HEK293 (cell line): Measurements from ENCODE around the gene UFC1.

Source experiments
- GLIS2 ChIP-seq: fragments of 450-650 bp; formaldehyde crosslinking; IDR thresholded peaks from 2 replicates; pipeline ENCODE4 v1.5.1; 2016; ENCODE audit warnings: missing biosample characterization, missing genetic modification characterization
- HOXA7 ChIP-seq: sonication (generic); formaldehyde crosslinking; IDR thresholded peaks from 2 replicates; pipeline ENCODE4 v1.8.1; 2022; ENCODE audit warnings: missing genetic modification reagents, borderline replicate concordance
- HOXC10 ChIP-seq: sonication (generic); formaldehyde crosslinking; IDR thresholded peaks from 2 replicates; pipeline ENCODE4 v1.8.1; 2023; ENCODE audit warnings: mild to moderate bottlenecking, missing genetic modification reagents
- TCF7L2 ChIP-seq: IDR thresholded peaks from 2 replicates; pipeline ENCODE4 v1.6.1; 2011; ENCODE audit warnings: low read depth, mild to moderate bottlenecking, inconsistent platforms, low read length, moderate library complexity, borderline replicate concordance
- ZBTB48 ChIP-seq: fragments of 450-650 bp; formaldehyde crosslinking; IDR thresholded peaks from 2 replicates; pipeline ENCODE4 v1.5.1; 2016; ENCODE audit warnings: missing biosample characterization, missing genetic modification characterization
- ZFP69B ChIP-seq: fragments of 450-650 bp; formaldehyde crosslinking; IDR thresholded peaks from 2 replicates; pipeline ENCODE4 v1.5.1; 2016; ENCODE audit warnings: missing biosample characterization, missing genetic modification characterization
- ZNF19 ChIP-seq: fragments of 450-650 bp; formaldehyde crosslinking; IDR thresholded peaks from 2 replicates; pipeline ENCODE4; 2016; ENCODE audit warnings: missing biosample characterization, missing genetic modification characterization, low read depth
- ZNF23 ChIP-seq: fragments of 450-650 bp; formaldehyde crosslinking; IDR thresholded peaks from 2 replicates; pipeline ENCODE4 v1.5.1; 2016; ENCODE audit warnings: missing biosample characterization, missing genetic modification characterization, borderline replicate concordance
- ZNF266 ChIP-seq: fragments of 450-650 bp; formaldehyde crosslinking; IDR thresholded peaks from 2 replicates; pipeline ENCODE4 v1.5.1; 2016; ENCODE audit warnings: missing biosample characterization, missing genetic modification characterization, low read depth
- ZNF311 ChIP-seq: fragments of 450-650 bp; formaldehyde crosslinking; IDR thresholded peaks from 2 replicates; pipeline ENCODE4 v1.5.1; 2017; ENCODE audit warnings: missing biosample characterization, missing genetic modification characterization, borderline replicate concordance
- ZNF366 ChIP-seq: fragments of 450-650 bp; formaldehyde crosslinking; conservative IDR thresholded peaks from 2 replicates; pipeline ENCODE4 v1.5.1; 2016; ENCODE audit warnings: missing biosample characterization, missing genetic modification characterization
- ZNF37A ChIP-seq: fragments of 450-650 bp; IDR thresholded peaks from 2 replicates; pipeline ENCODE4 v1.5.1; 2018; ENCODE audit warnings: missing biosample characterization, missing genetic modification characterization
- ZNF544 ChIP-seq: fragments of 450-650 bp; formaldehyde crosslinking; IDR thresholded peaks from 2 replicates; pipeline ENCODE4 v1.5.0; 2017; ENCODE audit warnings: missing biosample characterization, missing genetic modification characterization
- ZNF571 ChIP-seq: fragments of 450-650 bp; formaldehyde crosslinking; IDR thresholded peaks from 2 replicates; pipeline ENCODE4 v1.5.0; 2017; ENCODE audit warnings: missing biosample characterization, missing genetic modification characterization
- ZNF664 ChIP-seq: fragments of 450-650 bp; formaldehyde crosslinking; IDR thresholded peaks from 2 replicates; pipeline ENCODE4 v1.5.1; 2016; ENCODE audit warnings: missing biosample characterization, missing genetic modification characterization
- ZNF677 ChIP-seq: fragments of 450-650 bp; IDR thresholded peaks from 2 replicates; pipeline ENCODE4 v1.5.0; 2018; ENCODE audit warnings: missing biosample characterization, mild to moderate bottlenecking, missing genetic modification characterization, moderate library complexity
- ZNF701 ChIP-seq: fragments of 450-650 bp; formaldehyde crosslinking; IDR thresholded peaks from 2 replicates; pipeline ENCODE4 v1.5.1; 2016; ENCODE audit warnings: missing biosample characterization, missing genetic modification characterization
- ZNF785 ChIP-seq: fragments of 450-650 bp; formaldehyde crosslinking; IDR thresholded peaks from 2 replicates; pipeline ENCODE4 v1.5.1; 2016; ENCODE audit warnings: missing biosample characterization, missing genetic modification characterization
- ZXDB ChIP-seq: fragments of 450-650 bp; formaldehyde crosslinking; IDR thresholded peaks from 2 replicates; pipeline ENCODE4 v1.5.1; 2016; ENCODE audit warnings: missing biosample characterization, missing genetic modification characterization
- TF ChIP-seq, protein P1 (sequence below): fragments of 450-650 bp; formaldehyde crosslinking; IDR thresholded peaks from 2 replicates; pipeline ENCODE4 v1.5.1; 2017; ENCODE audit warnings: missing biosample characterization, mild to moderate bottlenecking, missing genetic modification characterization, moderate library complexity
- TF ChIP-seq, protein P2 (sequence below): fragments of 450-650 bp; formaldehyde crosslinking; IDR thresholded peaks from 2 replicates; pipeline ENCODE4 v1.5.1; 2016; ENCODE audit warnings: missing biosample characterization, missing genetic modification characterization
- TF ChIP-seq, protein P3 (sequence below): fragments of 450-650 bp; formaldehyde crosslinking; IDR thresholded peaks from 2 replicates; pipeline ENCODE4 v1.5.0; 2017; ENCODE audit warnings: missing biosample characterization, missing genetic modification characterization, borderline replicate concordance
- TF ChIP-seq, protein P4 (sequence below): fragments of 450-650 bp; formaldehyde crosslinking; IDR thresholded peaks from 2 replicates; pipeline ENCODE4 v1.5.1; 2016; ENCODE audit warnings: missing biosample characterization, missing genetic modification characterization
- TF ChIP-seq, protein P5 (sequence below): fragments of 450-650 bp; formaldehyde crosslinking; IDR thresholded peaks from 2 replicates; pipeline ENCODE4 v1.5.1; 2016; ENCODE audit warnings: missing biosample characterization, missing genetic modification characterization, borderline replicate concordance
- TF ChIP-seq, protein P6 (sequence below): fragments of 450-650 bp; formaldehyde crosslinking; IDR thresholded peaks from 2 replicates; pipeline ENCODE4 v1.5.1; 2016; ENCODE audit warnings: missing biosample characterization, missing genetic modification characterization
- TF ChIP-seq, protein P7 (sequence below): fragments of 450-650 bp; formaldehyde crosslinking; conservative IDR thresholded peaks from 2 replicates; pipeline ENCODE4 v1.5.1; 2016; ENCODE audit warnings: low read depth, missing biosample characterization, missing genetic modification characterization

The UFC1 gene

DNA sequence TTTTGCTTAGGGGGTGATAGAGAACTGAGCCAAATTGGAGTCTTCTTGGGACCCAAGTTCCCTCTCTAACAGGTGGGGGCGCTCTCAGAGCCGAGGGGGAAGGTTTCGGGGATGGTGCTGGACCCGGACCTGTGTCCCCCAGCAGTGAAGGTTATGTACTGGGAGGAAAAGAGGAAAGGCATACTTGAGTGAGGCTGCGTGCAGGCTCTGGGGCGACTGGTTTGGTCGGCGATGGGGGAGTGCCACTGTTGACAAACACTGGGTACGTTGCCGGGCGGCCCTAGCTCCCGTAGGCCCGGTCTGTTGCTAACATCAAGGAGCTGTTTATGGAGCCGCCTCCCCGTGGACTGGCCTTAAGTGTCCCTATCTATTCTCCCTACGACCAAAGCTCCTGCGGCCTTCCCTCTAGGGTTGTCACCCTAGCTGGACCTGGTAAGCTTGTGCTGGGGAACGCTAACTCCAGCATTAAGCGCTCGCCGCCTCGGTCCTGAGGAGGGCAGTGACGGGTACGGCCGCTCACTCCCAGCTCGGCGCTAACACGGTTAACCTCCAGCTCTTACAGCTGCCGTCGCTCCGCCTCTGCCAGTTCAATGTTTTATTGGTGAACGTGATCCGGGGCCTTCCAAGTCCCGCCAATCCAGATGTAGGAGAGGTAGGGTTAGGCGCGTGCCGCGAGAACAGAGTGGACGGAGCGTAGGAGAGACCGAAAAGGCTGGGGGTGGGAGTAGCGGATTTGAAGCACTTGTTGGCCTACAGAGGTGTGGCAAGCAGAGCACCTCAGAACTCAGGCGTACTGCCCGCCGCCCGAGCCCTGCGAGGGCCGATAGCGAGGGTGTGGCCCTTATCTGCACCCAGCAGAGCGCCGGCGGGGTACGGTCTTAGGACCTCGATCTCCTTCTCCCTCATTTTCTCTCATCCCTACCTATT lies 12.2 kb downstream of the UFC1 start, which contains the start of gene PPOX (continued):
- TF ChIP-seq, protein P1, sequence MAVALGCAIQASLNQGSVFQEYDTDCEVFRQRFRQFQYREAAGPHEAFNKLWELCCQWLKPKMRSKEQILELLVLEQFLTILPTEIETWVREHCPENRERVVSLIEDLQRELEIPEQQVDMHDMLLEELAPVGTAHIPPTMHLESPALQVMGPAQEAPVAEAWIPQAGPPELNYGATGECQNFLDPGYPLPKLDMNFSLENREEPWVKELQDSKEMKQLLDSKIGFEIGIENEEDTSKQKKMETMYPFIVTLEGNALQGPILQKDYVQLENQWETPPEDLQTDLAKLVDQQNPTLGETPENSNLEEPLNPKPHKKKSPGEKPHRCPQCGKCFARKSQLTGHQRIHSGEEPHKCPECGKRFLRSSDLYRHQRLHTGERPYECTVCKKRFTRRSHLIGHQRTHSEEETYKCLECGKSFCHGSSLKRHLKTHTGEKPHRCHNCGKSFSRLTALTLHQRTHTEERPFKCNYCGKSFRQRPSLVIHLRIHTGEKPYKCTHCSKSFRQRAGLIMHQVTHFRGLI (tag by site-specific recombination): no peak
- no peak for TF ChIP-seq ZNF266
- no peak for TF ChIP-seq ZNF19 (tag by site-specific recombination)
- TF ChIP-seq, protein P2, sequence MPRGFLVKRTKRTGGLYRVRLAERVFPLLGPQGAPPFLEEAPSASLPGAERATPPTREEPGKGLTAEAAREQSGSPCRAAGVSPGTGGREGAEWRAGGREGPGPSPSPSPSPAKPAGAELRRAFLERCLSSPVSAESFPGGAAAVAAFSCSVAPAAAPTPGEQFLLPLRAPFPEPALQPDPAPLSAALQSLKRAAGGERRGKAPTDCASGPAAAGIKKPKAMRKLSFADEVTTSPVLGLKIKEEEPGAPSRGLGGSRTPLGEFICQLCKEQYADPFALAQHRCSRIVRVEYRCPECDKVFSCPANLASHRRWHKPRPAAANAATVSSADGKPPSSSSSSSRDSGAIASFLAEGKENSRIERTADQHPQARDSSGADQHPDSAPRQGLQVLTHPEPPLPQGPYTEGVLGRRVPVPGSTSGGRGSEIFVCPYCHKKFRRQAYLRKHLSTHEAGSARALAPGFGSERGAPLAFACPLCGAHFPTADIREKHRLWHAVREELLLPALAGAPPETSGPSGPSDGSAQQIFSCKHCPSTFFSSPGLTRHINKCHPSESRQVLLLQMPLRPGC (tag by site-specific recombination): no peak
- TF ChIP-seq ZNF23 (tag by site-specific recombination): no peak
- TF ChIP-seq, protein P3, sequence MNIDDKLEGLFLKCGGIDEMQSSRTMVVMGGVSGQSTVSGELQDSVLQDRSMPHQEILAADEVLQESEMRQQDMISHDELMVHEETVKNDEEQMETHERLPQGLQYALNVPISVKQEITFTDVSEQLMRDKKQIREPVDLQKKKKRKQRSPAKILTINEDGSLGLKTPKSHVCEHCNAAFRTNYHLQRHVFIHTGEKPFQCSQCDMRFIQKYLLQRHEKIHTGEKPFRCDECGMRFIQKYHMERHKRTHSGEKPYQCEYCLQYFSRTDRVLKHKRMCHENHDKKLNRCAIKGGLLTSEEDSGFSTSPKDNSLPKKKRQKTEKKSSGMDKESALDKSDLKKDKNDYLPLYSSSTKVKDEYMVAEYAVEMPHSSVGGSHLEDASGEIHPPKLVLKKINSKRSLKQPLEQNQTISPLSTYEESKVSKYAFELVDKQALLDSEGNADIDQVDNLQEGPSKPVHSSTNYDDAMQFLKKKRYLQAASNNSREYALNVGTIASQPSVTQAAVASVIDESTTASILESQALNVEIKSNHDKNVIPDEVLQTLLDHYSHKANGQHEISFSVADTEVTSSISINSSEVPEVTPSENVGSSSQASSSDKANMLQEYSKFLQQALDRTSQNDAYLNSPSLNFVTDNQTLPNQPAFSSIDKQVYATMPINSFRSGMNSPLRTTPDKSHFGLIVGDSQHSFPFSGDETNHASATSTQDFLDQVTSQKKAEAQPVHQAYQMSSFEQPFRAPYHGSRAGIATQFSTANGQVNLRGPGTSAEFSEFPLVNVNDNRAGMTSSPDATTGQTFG (tag by site-specific recombination): no peak
- TF ChIP-seq ZNF677 (tag by site-specific recombination): no peak
- TF ChIP-seq HOXA7: no peak
- no peak; the same call in 1 of the 2 replicates for TF ChIP-seq TCF7L2
- TF ChIP-seq, protein P4, sequence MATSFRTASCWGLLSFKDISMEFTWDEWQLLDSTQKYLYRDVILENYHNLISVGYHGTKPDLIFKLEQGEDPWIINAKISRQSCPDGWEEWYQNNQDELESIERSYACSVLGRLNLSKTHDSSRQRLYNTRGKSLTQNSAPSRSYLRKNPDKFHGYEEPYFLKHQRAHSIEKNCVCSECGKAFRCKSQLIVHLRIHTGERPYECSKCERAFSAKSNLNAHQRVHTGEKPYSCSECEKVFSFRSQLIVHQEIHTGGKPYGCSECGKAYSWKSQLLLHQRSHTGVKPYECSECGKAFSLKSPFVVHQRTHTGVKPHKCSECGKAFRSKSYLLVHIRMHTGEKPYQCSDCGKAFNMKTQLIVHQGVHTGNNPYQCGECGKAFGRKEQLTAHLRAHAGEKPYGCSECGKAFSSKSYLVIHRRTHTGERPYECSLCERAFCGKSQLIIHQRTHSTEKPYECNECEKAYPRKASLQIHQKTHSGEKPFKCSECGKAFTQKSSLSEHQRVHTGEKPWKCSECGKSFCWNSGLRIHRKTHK (tag by site-specific recombination): no peak
- no peak for TF ChIP-seq ZNF571 (tag by site-specific recombination)
- TF ChIP-seq, protein P5, sequence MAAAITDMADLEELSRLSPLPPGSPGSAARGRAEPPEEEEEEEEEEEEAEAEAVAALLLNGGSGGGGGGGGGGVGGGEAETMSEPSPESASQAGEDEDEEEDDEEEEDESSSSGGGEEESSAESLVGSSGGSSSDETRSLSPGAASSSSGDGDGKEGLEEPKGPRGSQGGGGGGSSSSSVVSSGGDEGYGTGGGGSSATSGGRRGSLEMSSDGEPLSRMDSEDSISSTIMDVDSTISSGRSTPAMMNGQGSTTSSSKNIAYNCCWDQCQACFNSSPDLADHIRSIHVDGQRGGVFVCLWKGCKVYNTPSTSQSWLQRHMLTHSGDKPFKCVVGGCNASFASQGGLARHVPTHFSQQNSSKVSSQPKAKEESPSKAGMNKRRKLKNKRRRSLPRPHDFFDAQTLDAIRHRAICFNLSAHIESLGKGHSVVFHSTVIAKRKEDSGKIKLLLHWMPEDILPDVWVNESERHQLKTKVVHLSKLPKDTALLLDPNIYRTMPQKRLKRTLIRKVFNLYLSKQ (tag by site-specific recombination): no peak
- no peak for TF ChIP-seq ZNF37A
- TF ChIP-seq HOXC10: no peak
- no peak for TF ChIP-seq ZNF664 (tag by site-specific recombination)
- TF ChIP-seq, protein P6, sequence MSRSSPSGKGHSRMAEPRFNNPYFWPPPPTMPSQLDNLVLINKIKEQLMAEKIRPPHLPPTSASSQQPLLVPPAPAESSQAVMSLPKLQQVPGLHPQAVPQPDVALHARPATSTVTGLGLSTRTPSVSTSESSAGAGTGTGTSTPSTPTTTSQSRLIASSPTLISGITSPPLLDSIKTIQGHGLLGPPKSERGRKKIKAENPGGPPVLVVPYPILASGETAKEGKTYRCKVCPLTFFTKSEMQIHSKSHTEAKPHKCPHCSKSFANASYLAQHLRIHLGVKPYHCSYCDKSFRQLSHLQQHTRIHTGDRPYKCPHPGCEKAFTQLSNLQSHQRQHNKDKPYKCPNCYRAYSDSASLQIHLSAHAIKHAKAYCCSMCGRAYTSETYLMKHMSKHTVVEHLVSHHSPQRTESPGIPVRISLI: no peak
- TF ChIP-seq, protein P7, sequence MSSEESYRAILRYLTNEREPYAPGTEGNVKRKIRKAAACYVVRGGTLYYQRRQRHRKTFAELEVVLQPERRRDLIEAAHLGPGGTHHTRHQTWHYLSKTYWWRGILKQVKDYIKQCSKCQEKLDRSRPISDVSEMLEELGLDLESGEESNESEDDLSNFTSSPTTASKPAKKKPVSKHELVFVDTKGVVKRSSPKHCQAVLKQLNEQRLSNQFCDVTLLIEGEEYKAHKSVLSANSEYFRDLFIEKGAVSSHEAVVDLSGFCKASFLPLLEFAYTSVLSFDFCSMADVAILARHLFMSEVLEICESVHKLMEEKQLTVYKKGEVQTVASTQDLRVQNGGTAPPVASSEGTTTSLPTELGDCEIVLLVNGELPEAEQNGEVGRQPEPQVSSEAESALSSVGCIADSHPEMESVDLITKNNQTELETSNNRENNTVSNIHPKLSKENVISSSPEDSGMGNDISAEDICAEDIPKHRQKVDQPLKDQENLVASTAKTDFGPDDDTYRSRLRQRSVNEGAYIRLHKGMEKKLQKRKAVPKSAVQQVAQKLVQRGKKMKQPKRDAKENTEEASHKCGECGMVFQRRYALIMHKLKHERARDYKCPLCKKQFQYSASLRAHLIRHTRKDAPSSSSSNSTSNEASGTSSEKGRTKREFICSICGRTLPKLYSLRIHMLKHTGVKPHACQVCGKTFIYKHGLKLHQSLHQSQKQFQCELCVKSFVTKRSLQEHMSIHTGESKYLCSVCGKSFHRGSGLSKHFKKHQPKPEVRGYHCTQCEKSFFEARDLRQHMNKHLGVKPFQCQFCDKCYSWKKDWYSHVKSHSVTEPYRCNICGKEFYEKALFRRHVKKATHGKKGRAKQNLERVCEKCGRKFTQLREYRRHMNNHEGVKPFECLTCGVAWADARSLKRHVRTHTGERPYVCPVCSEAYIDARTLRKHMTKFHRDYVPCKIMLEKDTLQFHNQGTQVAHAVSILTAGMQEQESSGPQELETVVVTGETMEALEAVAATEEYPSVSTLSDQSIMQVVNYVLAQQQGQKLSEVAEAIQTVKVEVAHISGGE (tag by site-specific recombination): peak; percentile 29; the same call in 1 of the 2 replicates
- no peak for TF ChIP-seq ZNF311 (tag by site-specific recombination)
- peak; percentile 75 for TF ChIP-seq ZNF366
- TF ChIP-seq ZNF785 (tag by site-specific recombination): no peak
- TF ChIP-seq ZNF701 (tag by site-specific recombination): no peak
- peak; percentile 66 for TF ChIP-seq ZXDB (tag by site-specific recombination)
- TF ChIP-seq ZNF544 (tag by site-specific recombination): no peak
- peak; percentile 12; the same call in 1 of the 2 replicates for TF ChIP-seq ZFP69B (tag by site-specific recombination)
- no peak for TF ChIP-seq GLIS2 (tag by site-specific recombination)
- TF ChIP-seq ZBTB48 (tag by site-specific recombination): peak; percentile 44
